GM12878 (cell line): Measurements from ENCODE around the gene AOAH. TPM values are rescaled to one million over a fixed set of nuclear protein-coding genes. Genes with fewer than 3 reads are reported as not detected.

Experiments
- ATAC-seq: fragments of 200-7000 bp; cut with Tn5 transposase; 3 replicates; pipeline ENCODE4 v1.9.1; 2020; ENCODE audit warnings: mild to moderate bottlenecking, moderate library complexity
- BruUV-seq: library from RNA; stranded (reverse); fragments of 400-500 nt; replicated peaks from 2 replicates; lab custom pipeline; 2021; lab: Mats Ljungman, UMichigan
- CTCF ChIA-PET: fragments of 300-600 bp; sonication (Branson Sonifier 250); formaldehyde crosslinking; extraction: SDS; loops from one replicate; lab custom pipeline; 2021; ENCODE audit warnings: inconsistent platforms; lab: Yijun Ruan, JAX
- POLR2A ChIA-PET: fragments of 350-600 bp; formaldehyde crosslinking; extraction: SDS; loops from one replicate; lab custom pipeline; 2021; ENCODE audit warnings: inconsistent platforms; lab: Charles Lee
- RAD21 ChIA-PET: fragments of 300-600 bp; sonication (Branson Sonifier 250); formaldehyde crosslinking; loops from one replicate; lab custom pipeline; 2023; ENCODE audit warnings: antibody characterized with exemption; ENCODE audit not compliant: unreplicated experiment; lab: Charles Lee
- SMC1A ChIA-PET: fragments of 300-600 bp; sonication (Branson Sonifier 250); formaldehyde crosslinking; loops from one replicate; lab custom pipeline; 2023; ENCODE audit not compliant: unreplicated experiment, uncharacterized antibody; lab: Charles Lee
- DNase-seq: peaks from one replicate; pipeline ENCODE4 v3.0.0-alpha.2; 2011; ENCODE audit warnings: low read depth, low spot score
- FAIRE-seq: peaks from 3 replicates; lab custom pipeline; 2011; peaks lifted over from hg19 to GRCh38; lab: Jason Lieb, UNC
- H2AFZ ChIP-seq: 2 replicates; pipeline ENCODE4 v1.6.0; 2011; ENCODE audit warnings: low read depth, low read length, control low read depth; ENCODE audit not compliant: control insufficient read depth
- H3K27ac ChIP-seq: 2 replicates; pipeline ENCODE4 v1.5.1; 2011; ENCODE audit warnings: control low read depth; ENCODE audit not compliant: control insufficient read depth, insufficient read depth
- H3K27me3 ChIP-seq, 2 experiments: replicated peaks in 1 of 2; 2 replicates each; pipeline versions ENCODE4 v1.6.0 to v1.6.1; 2011; ENCODE audit warnings: low read length in 1 of 2; ENCODE audit not compliant: control insufficient read depth in 2 of 2, insufficient read depth in 2 of 2
- H3K36me3 ChIP-seq, 2 experiments: 2 replicates each; pipeline ENCODE4 v1.5.1; 2011; ENCODE audit warnings: low read length in 1 of 2; ENCODE audit not compliant: control insufficient read depth in 2 of 2, insufficient read depth in 2 of 2
- H3K4me1 ChIP-seq: 2 replicates; pipeline ENCODE4 v1.6.1; 2011; ENCODE audit warnings: mild to moderate bottlenecking, low read length, moderate library complexity, mixed read lengths; ENCODE audit not compliant: control insufficient read depth, insufficient read depth
- H3K4me2 ChIP-seq: 2 replicates; pipeline ENCODE4 v1.6.0; 2011; ENCODE audit warnings: control low read depth; ENCODE audit not compliant: control insufficient read depth, insufficient read depth
- H3K4me3 ChIP-seq: fragments of 200-600 bp; sonication (generic); 2 replicates; pipeline ENCODE4 v1.5.1; 2016
- H3K79me2 ChIP-seq: 2 replicates; pipeline ENCODE4 v1.6.0; 2011; ENCODE audit warnings: low read length; ENCODE audit not compliant: control insufficient read depth, insufficient read depth
- H3K9ac ChIP-seq: 2 replicates; pipeline ENCODE4 v1.8.0; 2011; ENCODE audit warnings: low read length, control low read depth, mixed read lengths; ENCODE audit not compliant: control insufficient read depth, insufficient read depth
- H3K9me3 ChIP-seq: replicated peaks from 3 replicates; pipeline ENCODE4 v1.5.1; 2011; ENCODE audit warnings: mild to moderate bottlenecking, low read length; ENCODE audit not compliant: control insufficient read depth, insufficient read depth
- H4K20me1 ChIP-seq: 2 replicates; pipeline ENCODE4 v1.6.0; 2011; ENCODE audit not compliant: control insufficient read depth, insufficient read depth
- EED ChIP-seq: sonication (generic); IDR thresholded peaks from 2 replicates; pipeline ENCODE4 v1.6.1; 2016; ENCODE audit warnings: antibody characterized with exemption, low read depth
- HCFC1 ChIP-seq: fragments of 150-350 bp; IDR thresholded peaks from 2 replicates; pipeline ENCODE4 v1.6.1; 2014; ENCODE audit warnings: low read length
- HDAC6 ChIP-seq: fragments of 200-600 bp; sonication (generic); IDR thresholded peaks from one replicate; pipeline ENCODE4 v1.8.0; 2017; ENCODE audit warnings: antibody characterized with exemption; ENCODE audit not compliant: unreplicated experiment
- JUNB ChIP-seq: IDR thresholded peaks from 2 replicates; pipeline ENCODE4 v1.6.1; 2016; ENCODE audit warnings: antibody characterized with exemption, mild to moderate bottlenecking
- LARP7 ChIP-seq: fragments of 450-650 bp; IDR thresholded peaks from 2 replicates; pipeline ENCODE4 v1.6.1; 2017; ENCODE audit warnings: mild to moderate bottlenecking
- MEF2A ChIP-seq: IDR thresholded peaks from 2 replicates; pipeline ENCODE4 v1.6.1; 2011; ENCODE audit warnings: low read depth, mild to moderate bottlenecking, low read length, moderate library complexity; ENCODE audit not compliant: insufficient read depth
- MTA2 ChIP-seq: fragments of 450-650 bp; IDR thresholded peaks from 2 replicates; pipeline ENCODE4 v1.6.1; 2016; ENCODE audit warnings: low read depth, mild to moderate bottlenecking, moderate library complexity
- NFIC ChIP-seq: IDR thresholded peaks from 2 replicates; pipeline ENCODE4 v1.6.1; 2012; ENCODE audit warnings: low read depth, mild to moderate bottlenecking, inconsistent platforms, low read length, moderate library complexity
- NR2F1 ChIP-seq: fragments of 450-650 bp; conservative IDR thresholded peaks from 2 replicates; pipeline ENCODE4 v1.6.1; 2017; ENCODE audit warnings: mild to moderate bottlenecking
- PML ChIP-seq: IDR thresholded peaks from 2 replicates; pipeline ENCODE4 v1.6.1; 2012; ENCODE audit warnings: low read length, inconsistent platforms
- POLR2A ChIP-seq: IDR thresholded peaks from 2 replicates; pipeline ENCODE4 v1.6.1; 2011; ENCODE audit warnings: low read depth, mild to moderate bottlenecking, low read length
- RELA ChIP-seq: fragments of 450-650 bp; IDR thresholded peaks from 2 replicates; pipeline ENCODE4 v1.8.0; 2014; ENCODE audit warnings: borderline replicate concordance; ENCODE audit not compliant: partially characterized antibody
- TBL1XR1 ChIP-seq: IDR thresholded peaks from 2 replicates; pipeline ENCODE4 v1.6.1; 2012; ENCODE audit warnings: low read depth, low read length, improper control_type of control experiment
- ZNF274 ChIP-seq: IDR thresholded peaks from one replicate; pipeline ENCODE4 v1.8.0; 2011; ENCODE audit not compliant: insufficient read length, insufficient read depth
- ZNF384 ChIP-seq: IDR thresholded peaks from 2 replicates; pipeline ENCODE4 v1.6.1; 2012; ENCODE audit warnings: low read depth, mild to moderate bottlenecking, low read length, improper control_type of control experiment, borderline replicate concordance
- WGBS: methylation state at CpG from one replicate; pipeline ENCODE4 v1.1.6; 2016; ENCODE audit warnings: low lambda C conversion rate; ENCODE audit not compliant: insufficient replicate concordance, insufficient coverage; ENCODE audit errors: missing lambda C conversion rate; 5-methylcytosine and 5-hydroxymethylcytosine counted together
- in situ Hi-C: fragments of 300-500 bp; cut with MboI; formaldehyde crosslinking; loops from 9 replicates; pipeline ENCODE4 v1.14.3; 2018; ENCODE audit warnings: mixed read lengths
- intact Hi-C: fragments of 100-400 bp; cut with micrococcal nuclease; formaldehyde crosslinking; loops from one replicate; pipeline ENCODE4 v1.14.2; 2022; ENCODE audit not compliant: unreplicated experiment
- polyA plus RNA-seq, 11 experiments: library from polyadenylated mRNA; depleted of rRNA in 4 of 11; unstranded in 6 of 11; stranded (reverse) in 5 of 11; fragments of >200 nt; fragmentation: Nextera tagmentation in 4 of 11; fragmentation: Illumina TruSeq in 1 of 11; extraction: Ambion mirVana in 4 of 11; extraction: Trizol in 1 of 11; gene quantifications; 1 replicate in 1 of 11; 2 replicates in 10 of 11; pipeline versions ENCODE4 v1.2.1 to v1.2.3, GENCODE V29; 2011 to 2016; ENCODE audit warnings: inconsistent platforms in 2 of 11, missing spikeins in 2 of 11, low read depth in 1 of 11
- total RNA-seq, 4 experiments: library from RNA; depleted of rRNA in 3 of 4; stranded (reverse); fragments of >200 nt in 3 of 4; fragmentation: Illumina TruSeq in 1 of 4; extraction: Trizol in 1 of 4; gene quantifications; 2 replicates each; pipeline versions ENCODE4 v1.2.1 to v1.2.3, GENCODE V29; 2013 to 2021
- TF ChIP-seq, protein P1 (sequence below): IDR thresholded peaks from 2 replicates; pipeline ENCODE4 v1.6.1; 2012; ENCODE audit warnings: improper control_type of control experiment, low read depth, low read length; ENCODE audit not compliant: insufficient replicate concordance

Gene AOAH
- total and polyA plus RNA-seq, 10 of the 15 experiments (the other 5 are each of a cell fraction or from before 2014, with no cell fraction given), result 0.32 to 2.8 (median 1.4) TPM

DNA sequence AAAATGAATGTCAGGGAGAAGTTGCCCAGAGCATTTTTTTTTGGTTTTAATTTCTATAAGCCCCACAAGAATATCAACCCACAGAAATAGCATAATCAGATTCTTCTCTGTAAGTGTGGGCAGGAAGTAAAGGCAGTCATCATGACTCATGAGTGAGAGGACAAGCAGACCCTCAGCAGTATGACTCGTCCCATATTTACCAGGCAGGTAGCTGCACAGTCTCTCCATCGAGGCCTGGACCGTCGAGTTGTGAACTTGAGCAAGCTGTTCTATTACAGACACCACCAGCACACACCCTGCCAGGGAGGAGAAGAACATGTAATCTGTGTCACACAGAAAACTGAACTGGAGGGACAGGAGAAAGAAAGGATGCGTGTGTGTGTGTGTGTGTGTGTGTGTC, 37.8 kb downstream of the AOAH start (continued):
- TF ChIP-seq, protein P1, sequence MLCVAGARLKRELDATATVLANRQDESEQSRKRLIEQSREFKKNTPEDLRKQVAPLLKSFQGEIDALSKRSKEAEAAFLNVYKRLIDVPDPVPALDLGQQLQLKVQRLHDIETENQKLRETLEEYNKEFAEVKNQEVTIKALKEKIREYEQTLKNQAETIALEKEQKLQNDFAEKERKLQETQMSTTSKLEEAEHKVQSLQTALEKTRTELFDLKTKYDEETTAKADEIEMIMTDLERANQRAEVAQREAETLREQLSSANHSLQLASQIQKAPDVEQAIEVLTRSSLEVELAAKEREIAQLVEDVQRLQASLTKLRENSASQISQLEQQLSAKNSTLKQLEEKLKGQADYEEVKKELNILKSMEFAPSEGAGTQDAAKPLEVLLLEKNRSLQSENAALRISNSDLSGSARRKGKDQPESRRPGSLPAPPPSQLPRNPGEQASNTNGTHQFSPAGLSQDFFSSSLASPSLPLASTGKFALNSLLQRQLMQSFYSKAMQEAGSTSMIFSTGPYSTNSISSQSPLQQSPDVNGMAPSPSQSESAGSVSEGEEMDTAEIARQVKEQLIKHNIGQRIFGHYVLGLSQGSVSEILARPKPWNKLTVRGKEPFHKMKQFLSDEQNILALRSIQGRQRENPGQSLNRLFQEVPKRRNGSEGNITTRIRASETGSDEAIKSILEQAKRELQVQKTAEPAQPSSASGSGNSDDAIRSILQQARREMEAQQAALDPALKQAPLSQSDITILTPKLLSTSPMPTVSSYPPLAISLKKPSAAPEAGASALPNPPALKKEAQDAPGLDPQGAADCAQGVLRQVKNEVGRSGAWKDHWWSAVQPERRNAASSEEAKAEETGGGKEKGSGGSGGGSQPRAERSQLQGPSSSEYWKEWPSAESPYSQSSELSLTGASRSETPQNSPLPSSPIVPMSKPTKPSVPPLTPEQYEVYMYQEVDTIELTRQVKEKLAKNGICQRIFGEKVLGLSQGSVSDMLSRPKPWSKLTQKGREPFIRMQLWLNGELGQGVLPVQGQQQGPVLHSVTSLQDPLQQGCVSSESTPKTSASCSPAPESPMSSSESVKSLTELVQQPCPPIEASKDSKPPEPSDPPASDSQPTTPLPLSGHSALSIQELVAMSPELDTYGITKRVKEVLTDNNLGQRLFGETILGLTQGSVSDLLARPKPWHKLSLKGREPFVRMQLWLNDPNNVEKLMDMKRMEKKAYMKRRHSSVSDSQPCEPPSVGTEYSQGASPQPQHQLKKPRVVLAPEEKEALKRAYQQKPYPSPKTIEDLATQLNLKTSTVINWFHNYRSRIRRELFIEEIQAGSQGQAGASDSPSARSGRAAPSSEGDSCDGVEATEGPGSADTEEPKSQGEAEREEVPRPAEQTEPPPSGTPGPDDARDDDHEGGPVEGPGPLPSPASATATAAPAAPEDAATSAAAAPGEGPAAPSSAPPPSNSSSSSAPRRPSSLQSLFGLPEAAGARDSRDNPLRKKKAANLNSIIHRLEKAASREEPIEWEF, result no peak
- TF ChIP-seq EED (no peak), HCFC1 (no peak), MEF2A (no peak)

DNA sequence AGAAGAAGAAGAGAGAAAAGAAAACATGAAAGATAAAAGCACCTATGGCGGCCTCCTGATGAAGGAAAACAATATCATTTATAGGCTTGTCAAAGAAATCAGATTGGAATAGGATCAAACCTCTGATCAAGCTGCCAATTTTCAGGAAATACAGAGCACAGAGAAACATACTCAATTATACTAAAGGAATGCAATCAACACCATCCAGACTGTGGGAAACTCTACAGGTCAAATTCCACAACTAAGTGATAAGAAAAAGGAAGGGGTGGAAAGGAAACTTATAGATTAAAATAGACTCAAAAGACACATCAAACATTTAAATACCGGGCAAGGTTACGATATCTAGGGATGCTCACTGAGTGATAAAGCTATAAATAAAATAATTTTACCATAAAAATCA, 39.3 kb downstream of the AOAH start:
- Histone ChIP-seq H3K4me3 (no peak overlapping the region), H4K20me1 (no peaks in the 10 kb centered on the region), H3K9ac (no peak overlapping the region), H2AFZ (no peak overlapping the region), H3K4me1 (peaks cover 1% of the 10 kb centered on the region; the same call in 1 of the 2 replicates), H3K9me3 (no peaks in the 10 kb centered on the region), H3K4me2 (no peak overlapping the region), H3K27me3 (no peaks in the 10 kb centered on the region; a peak in 2 of 4 replicates), H3K79me2 (no peaks in the 10 kb centered on the region), H3K27ac (no peak overlapping the region), H3K36me3 (no peaks in the 10 kb centered on the region)
- DNase-seq (no peak), FAIRE-seq (no peak), ATAC-seq (no peak)
- intact Hi-C loops, result no loop called here
- ChIA-PET POLR2A (no interaction called here), CTCF (interaction anchor here (1.0 to 2.6 kb wide), 3 partner anchors 11 to 497 kb away, joined by 3 to 12 read pairs (median 5); no protein-coding TSS in a partner anchor), SMC1A (interaction anchor here (3.4 kb wide), 1 partner anchor 7 kb away, joined by 11 read pairs; no protein-coding TSS in a partner anchor), RAD21 (no interaction called here)
- TF ChIP-seq TBL1XR1 (no peak), ZNF384 (no peak), MTA2 (no peak), PML (no peak), NR2F1 (no peak), NFIC (no peak), HDAC6 (no peak), ZNF274 (no peak), LARP7 (no peak), JUNB (no peak), POLR2A (no peak), RELA (no peak)
- in situ Hi-C loops, result no loop called here
- no TSS peak for BruUV-seq
- 62% methylated on average over 3 of the region's 3 CpGs for WGBS
